ENCODE measurements around the gene SERPINB5.

Gene SERPINB5

GRCh38 chr18:63520053-63520685, 43.4 kb downstream of the SERPINB5 start:
- no peak for DNase-seq (ENCODE audit: low read depth in 2 of 3, low spot score in 2 of 3)

- DNase-seq (ENCODE audit: low read depth in 2 of 3, low spot score in 2 of 3), result no peak
Measured at GRCh38 chr18:63523660-63524059, 46.9 kb downstream of the SERPINB5 start.

GRCh38 chr18:63527251-63527650, 50.5 kb downstream of the SERPINB5 start:
- no peak for DNase-seq (ENCODE audit: low read depth in 2 of 3, low spot score in 2 of 3)

- DNase-seq (ENCODE audit: low read depth in 2 of 3, low spot score in 2 of 3), result no peak
Measured at GRCh38 chr18:63528863-63529492, 52.2 kb downstream of the SERPINB5 start.

GRCh38 chr18:63532471-63532870, 55.7 kb downstream of the SERPINB5 start:
- DNase-seq (ENCODE audit: low read depth in 2 of 3, low spot score in 2 of 3), result no peak

GRCh38 chr18:63534615-63535014, 57.9 kb downstream of the SERPINB5 start:
- no peak for DNase-seq (ENCODE audit: low read depth in 2 of 3, low spot score in 2 of 3)

- no peak for DNase-seq (ENCODE audit: low read depth in 2 of 3, low spot score in 2 of 3)
Measured at GRCh38 chr18:63539904-63540510, 63.2 kb downstream of the SERPINB5 start.

- no peak for DNase-seq (ENCODE audit: low read depth in 2 of 3, low spot score in 2 of 3)
Measured at GRCh38 chr18:63542069-63542468, 65.3 kb downstream of the SERPINB5 start, which contains the start of gene SERPINB12. Gene SERPINB12, plus strand, starts transcription at chr18:63542369. Its CDS starts 13,791 bp downstream, at chr18:63556160.

GRCh38 chr18:63544017-63544416, 67.3 kb downstream of the SERPINB5 start:
- no peak for DNase-seq (ENCODE audit: low read depth in 2 of 3, low spot score in 2 of 3)

- DNase-seq (ENCODE audit: low read depth in 2 of 3, low spot score in 2 of 3), result no peak
Measured at GRCh38 chr18:63545000-63545399, 68.2 kb downstream of the SERPINB5 start.

GRCh38 chr18:63550068-63550467, 73.3 kb downstream of the SERPINB5 start:
- no peak for DNase-seq (ENCODE audit: low read depth in 2 of 3, low spot score in 2 of 3)

GRCh38 chr18:63551769-63552168, 75.0 kb downstream of the SERPINB5 start:
- DNase-seq (ENCODE audit: low read depth in 2 of 3, low spot score in 2 of 3), result no peak

GRCh38 chr18:63552581-63552980, 75.8 kb downstream of the SERPINB5 start:
- DNase-seq (ENCODE audit: low read depth in 2 of 3, low spot score in 2 of 3), result no peak

- no peak for DNase-seq (ENCODE audit: low read depth in 2 of 3, low spot score in 2 of 3)
Measured at GRCh38 chr18:63553081-63553480, 76.3 kb downstream of the SERPINB5 start.
